Measurements from ENCODE around the gene GRB10.

Gene GRB10

DNA sequence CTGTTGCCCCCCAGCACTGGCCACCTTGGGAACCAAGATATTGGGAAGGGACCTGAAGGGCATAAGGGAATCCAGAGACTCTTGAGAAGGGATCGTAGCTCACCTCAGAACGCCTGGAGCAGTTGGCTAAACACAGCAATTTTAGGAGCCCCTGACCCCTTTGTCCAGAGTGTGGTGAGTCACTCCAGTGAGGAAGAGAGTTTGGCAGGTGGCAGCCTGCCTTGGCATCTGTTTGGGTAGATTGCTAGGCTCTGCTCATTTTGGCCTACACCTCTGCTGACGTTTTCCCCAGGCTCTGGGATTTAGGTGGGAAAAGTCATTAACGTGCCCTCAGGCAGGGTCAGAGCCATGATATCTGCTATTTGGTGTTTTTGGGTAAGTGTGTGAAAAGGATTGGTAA lies 100.6 kb downstream of the GRB10 start (continued):
- TF ChIP-seq, protein P1, sequence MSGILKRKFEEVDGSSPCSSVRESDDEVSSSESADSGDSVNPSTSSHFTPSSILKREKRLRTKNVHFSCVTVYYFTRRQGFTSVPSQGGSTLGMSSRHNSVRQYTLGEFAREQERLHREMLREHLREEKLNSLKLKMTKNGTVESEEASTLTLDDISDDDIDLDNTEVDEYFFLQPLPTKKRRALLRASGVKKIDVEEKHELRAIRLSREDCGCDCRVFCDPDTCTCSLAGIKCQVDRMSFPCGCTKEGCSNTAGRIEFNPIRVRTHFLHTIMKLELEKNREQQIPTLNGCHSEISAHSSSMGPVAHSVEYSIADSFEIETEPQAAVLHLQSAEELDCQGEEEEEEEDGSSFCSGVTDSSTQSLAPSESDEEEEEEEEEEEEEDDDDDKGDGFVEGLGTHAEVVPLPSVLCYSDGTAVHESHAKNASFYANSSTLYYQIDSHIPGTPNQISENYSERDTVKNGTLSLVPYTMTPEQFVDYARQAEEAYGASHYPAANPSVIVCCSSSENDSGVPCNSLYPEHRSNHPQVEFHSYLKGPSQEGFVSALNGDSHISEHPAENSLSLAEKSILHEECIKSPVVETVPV (CRISPR knock-in tag; IDR thresholded peaks at IDR 0.05), result no peak

- no peak for TF ChIP-seq POU6F1 (CRISPR knock-in tag; IDR thresholded peaks at IDR 0.05; ENCODE audit: borderline replicate concordance, low read depth)
- no peak for TF ChIP-seq TOX (CRISPR knock-in tag; IDR thresholded peaks at IDR 0.05; ENCODE audit: borderline replicate concordance)
- ATAC-seq, result no peak
Measured at GRCh38 chr7:50681432-50682045, 101.2 kb downstream of the GRB10 start.

GRCh38 chr7:50679218-50680007 lies 103.3 kb downstream of the GRB10 start:
- ATAC-seq, result peak; percentile 94
- TF ChIP-seq TSHZ2 (CRISPR knock-in tag; IDR thresholded peaks at IDR 0.05), result no peak
- TF ChIP-seq ZNF565 (CRISPR knock-in tag; conservative IDR thresholded peaks at IDR 0.05; ENCODE audit: low read depth), result no peak
- TF ChIP-seq CSDC2 (CRISPR knock-in tag; IDR thresholded peaks at IDR 0.05), result no peak
- TF ChIP-seq TOX (CRISPR knock-in tag; IDR thresholded peaks at IDR 0.05; ENCODE audit: borderline replicate concordance), result no peak
- no peak for TF ChIP-seq CREB5 (CRISPR knock-in tag; IDR thresholded peaks at IDR 0.05; ENCODE audit: low read depth)
- TF ChIP-seq PPARA (CRISPR knock-in tag; IDR thresholded peaks at IDR 0.05; ENCODE audit: borderline replicate concordance), result no peak
- no peak for TF ChIP-seq ZFP3 (CRISPR knock-in tag; IDR thresholded peaks at IDR 0.05)

DNA sequence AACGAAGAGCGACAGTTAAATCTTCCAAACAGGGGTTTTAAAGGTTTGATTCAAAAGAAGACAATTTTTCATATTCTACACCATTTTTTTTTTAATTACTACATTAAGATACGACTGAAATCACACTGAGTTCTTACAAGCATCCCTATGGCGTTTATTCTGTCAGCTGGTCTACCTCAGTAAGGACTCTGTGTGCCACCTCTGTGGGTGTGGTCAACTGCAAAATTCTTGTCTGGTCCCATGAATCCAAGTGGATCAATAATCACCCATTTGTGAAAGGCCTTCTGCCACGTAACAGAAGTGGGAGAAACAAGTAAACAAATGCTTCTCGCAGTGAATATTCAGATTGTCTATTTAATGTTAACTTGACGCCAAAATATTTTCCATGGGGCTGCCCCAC lies 104.1 kb downstream of the GRB10 start:
- TF ChIP-seq GLIS3 (CRISPR knock-in tag; IDR thresholded peaks at IDR 0.05), result no peak
- TF ChIP-seq ZFP3 (CRISPR knock-in tag; IDR thresholded peaks at IDR 0.05), result no peak
- TF ChIP-seq POU6F1 (CRISPR knock-in tag; IDR thresholded peaks at IDR 0.05; ENCODE audit: borderline replicate concordance, low read depth), result no peak
- no peak for ATAC-seq

GRCh38 chr7:50677638-50677996 lies 105.1 kb downstream of the GRB10 start:
- ATAC-seq, result no peak
- TF ChIP-seq ARNTL (CRISPR knock-in tag; IDR thresholded peaks at IDR 0.05; ENCODE audit: borderline replicate concordance, low read depth) (no peak), ZFP3 (CRISPR knock-in tag; IDR thresholded peaks at IDR 0.05) (no peak), CSDC2 (CRISPR knock-in tag; IDR thresholded peaks at IDR 0.05) (no peak), GLIS3 (CRISPR knock-in tag; IDR thresholded peaks at IDR 0.05) (no peak), BACH2 (CRISPR knock-in tag; IDR thresholded peaks at IDR 0.05; ENCODE audit: borderline replicate concordance) (no peak), ZNF8 (CRISPR knock-in tag; IDR thresholded peaks at IDR 0.05) (no peak), ZNF70 (CRISPR knock-in tag; IDR thresholded peaks at IDR 0.05) (no peak), TSHZ2 (CRISPR knock-in tag; IDR thresholded peaks at IDR 0.05) (no peak), CREB5 (CRISPR knock-in tag; IDR thresholded peaks at IDR 0.05; ENCODE audit: low read depth) (no peak), SNAI2 (CRISPR knock-in tag; IDR thresholded peaks at IDR 0.05) (no peak), ZC3H10 (CRISPR knock-in tag; IDR thresholded peaks at IDR 0.05) (no peak)
- TF ChIP-seq, protein P1 (CRISPR knock-in tag; IDR thresholded peaks at IDR 0.05), result no peak
